HepG2 (cell line): ENCODE measurements around the gene TNRC18. TPM values are rescaled to one million over a fixed set of nuclear protein-coding genes. Genes with fewer than 3 reads are reported as not detected.
A peak's percentile ranks its signal among the peaks of the same experiment; 100 is the strongest.

Experiments used
- CEBPZ ChIP-seq: IDR thresholded peaks from 2 replicates; pipeline ENCODE4 v1.6.1; 2012; ENCODE audit warnings: low read length, improper control_type of control experiment
- GRHL1 ChIP-seq: sonication (generic); formaldehyde crosslinking; conservative IDR thresholded peaks from 2 replicates; pipeline ENCODE4 v1.8.0; 2022; ENCODE audit warnings: missing genetic modification reagents
- MLX ChIP-seq: IDR thresholded peaks from 2 replicates; pipeline ENCODE4 v1.6.1; 2016
- NCOR1 ChIP-seq: fragments of 200-600 bp; sonication (generic); IDR thresholded peaks from 2 replicates; pipeline ENCODE4 v1.7.0; 2017; ENCODE audit warnings: antibody characterized with exemption, low read length, borderline replicate concordance
- PHF21A ChIP-seq: sonication (generic); formaldehyde crosslinking; IDR thresholded peaks from 2 replicates; pipeline ENCODE4 v1.5.0; 2020; ENCODE audit warnings: mild to moderate bottlenecking, missing genetic modification reagents
- PITX1 ChIP-seq: sonication (generic); formaldehyde crosslinking; IDR thresholded peaks from 2 replicates; pipeline ENCODE4 v1.5.1; 2020; ENCODE audit warnings: mild to moderate bottlenecking, missing genetic modification reagents
- SAP130 ChIP-seq: IDR thresholded peaks from 2 replicates; pipeline ENCODE4 v1.6.1; 2016; ENCODE audit warnings: low read depth
- TCF12 ChIP-seq, 2 experiments: fragments of 450-650 bp in 1 of 2; sonication (generic) in 1 of 2; formaldehyde crosslinking in 1 of 2; IDR thresholded peaks; 2 replicates each; pipeline versions ENCODE4 v1.6.1 to v1.8.0; 2017 to 2022; ENCODE audit warnings: antibody characterized with exemption in 1 of 2, mild to moderate bottlenecking in 1 of 2, missing genetic modification reagents in 1 of 2, moderate library complexity in 1 of 2
- TEF ChIP-seq: sonication (generic); formaldehyde crosslinking; IDR thresholded peaks from 2 replicates; pipeline ENCODE4 v1.5.0; 2020; ENCODE audit warnings: missing genetic modification reagents
- TMF1 ChIP-seq: sonication (generic); formaldehyde crosslinking; IDR thresholded peaks from 2 replicates; pipeline ENCODE4 v1.8.1; 2022; ENCODE audit warnings: low read depth, missing genetic modification reagents
- YEATS4 ChIP-seq: sonication (generic); formaldehyde crosslinking; IDR thresholded peaks from 2 replicates; pipeline ENCODE4 v1.4.0; 2020; ENCODE audit warnings: missing genetic modification reagents, borderline replicate concordance
- ZNF318 ChIP-seq: sonication (generic); formaldehyde crosslinking; IDR thresholded peaks from 2 replicates; pipeline ENCODE4 v1.4.0; 2020; ENCODE audit warnings: mild to moderate bottlenecking, missing genetic modification reagents
- ZNF558 ChIP-seq: sonication (generic); formaldehyde crosslinking; IDR thresholded peaks from 2 replicates; pipeline ENCODE4 v1.9.0; 2022; ENCODE audit warnings: mild to moderate bottlenecking, missing genetic modification reagents, borderline replicate concordance
- polyA plus RNA-seq, 8 experiments: library from polyadenylated mRNA; depleted of rRNA in 3 of 8; stranded (reverse) in 7 of 8; unstranded in 1 of 8; fragments of >200 nt; fragmentation: Illumina TruSeq in 4 of 8; extraction: Trizol in 4 of 8; gene quantifications; 2 replicates each; pipeline versions ENCODE4 v1.2.1 to v1.2.3, GENCODE V29; 2011 to 2016; ENCODE audit warnings: low read depth in 4 of 8, missing spikeins in 1 of 8, mixed read lengths in 1 of 8; ENCODE audit not compliant: insufficient read depth in 1 of 8
- total RNA-seq, 5 experiments: library from RNA; depleted of rRNA; stranded (reverse); fragments of >200 nt; fragmentation: Illumina TruSeq; extraction: Trizol; gene quantifications; 2 replicates each; pipeline ENCODE4 v1.2.3, GENCODE V29; 2016; ENCODE audit warnings: low read depth in 1 of 5

Gene TNRC18
- total and polyA plus RNA-seq, 2 of the 13 experiments (the other 11 are each of a cell fraction or from before 2014, with no cell fraction given) = 11.7 to 17.4 TPM

- TF ChIP-seq CEBPZ (no peak), ZNF318 (CRISPR knock-in tag) (no peak), SAP130 (CRISPR knock-in tag) (peak; percentile 90), NCOR1 (0 out of 2 replicates have a peak, but pooled peaks have one; percentile 70), PHF21A (peak; percentile 81), TCF12 (IDR thresholded peaks at IDR 0.05) (no peak), TCF12 (CRISPR knock-in tag; IDR thresholded peaks at IDR 0.05) (peak; percentile 24; the same call in 1 of the 2 replicates), YEATS4 (peak; percentile 85), TMF1 (CRISPR knock-in tag) (no peak), ZNF558 (CRISPR knock-in tag) (peak; percentile 43; the same call in 1 of the 2 replicates), MLX (CRISPR knock-in tag) (no peak), TEF (CRISPR knock-in tag) (no peak), GRHL1 (CRISPR knock-in tag) (no peak), PITX1 (CRISPR knock-in tag) (peak; percentile 16; the same call in 1 of the 2 replicates)
Measured at GRCh38 chr7:5421714-5422395, 1.8 kb downstream of the TNRC18 start (continued).
